GM21576 (cell line): ENCODE measurements around the gene CD4.
"Not testable (repeated sequence)": the region's sequence is repeated elsewhere in the genome, so short reads cannot be mapped to it uniquely, and the experiment has no call there.

ENCODE experiments used
- ATAC-seq: cut with Tn5 transposase; IDR thresholded peaks from one replicate; pipeline ENCODE4 v1.9.1; 2021; ENCODE audit warnings: mild to moderate bottlenecking, moderate library complexity; ENCODE audit not compliant: unreplicated experiment

CD4 gene

GRCh38 chr12:6788972-6789924 lies at the start of gene CD4:
TSS of gene CD4 (plus strand) at chr12:6789528. CDS start at chr12:6800139, 10,611 bp downstream.
- ATAC-seq, result no peak

- not testable (repeated sequence) for ATAC-seq
These were observed 47.2 kb upstream of the CD4 start for GRCh38 chr12:6742080-6742479.

- ATAC-seq, result no peak
These were observed 46.5 kb upstream of the CD4 start for GRCh38 chr12:6742834-6743233.

GRCh38 chr12:6743300-6743699 lies 46.0 kb upstream of the CD4 start:
- ATAC-seq, result not testable (repeated sequence)

- ATAC-seq, result no peak
These were observed 43.4 kb upstream of the CD4 start for GRCh38 chr12:6745741-6746525.

GRCh38 chr12:6747216-6747615 lies 42.1 kb upstream of the CD4 start:
- no peak for ATAC-seq

GRCh38 chr12:6748761-6749160 lies 40.6 kb upstream of the CD4 start:
- ATAC-seq, result no peak

- no peak for ATAC-seq
These were observed 38.8 kb upstream of the CD4 start for GRCh38 chr12:6750506-6750905.

- ATAC-seq, result no peak
These were observed 37.6 kb upstream of the CD4 start for GRCh38 chr12:6751767-6752166.

GRCh38 chr12:6752167-6752920 lies 37.0 kb upstream of the CD4 start:
- ATAC-seq, result no peak

- peak; percentile 82 for ATAC-seq
These were observed 36.2 kb upstream of the CD4 start, which contains the start of gene MLF2 for GRCh38 chr12:6752921-6753771. TSS of gene MLF2 (minus strand) at chr12:6753141. CDS start at chr12:6752334, 807 bp downstream.

- no peak for ATAC-seq
These were observed 35.5 kb upstream of the CD4 start for GRCh38 chr12:6753772-6754356.

- no peak for ATAC-seq
These were observed 34.9 kb upstream of the CD4 start for GRCh38 chr12:6754411-6754810.

GRCh38 chr12:6757028-6757690 lies 32.2 kb upstream of the CD4 start:
- no peak for ATAC-seq

GRCh38 chr12:6758506-6759095 lies 30.7 kb upstream of the CD4 start:
- ATAC-seq, result no peak

- ATAC-seq, result no peak
These were observed 29.6 kb upstream of the CD4 start for GRCh38 chr12:6759741-6760140.

- no peak for ATAC-seq
These were observed 25.9 kb upstream of the CD4 start for GRCh38 chr12:6763380-6763779.

GRCh38 chr12:6764011-6764828 lies 25.1 kb upstream of the CD4 start:
- ATAC-seq, result peak; percentile 79
